ENCODE results near the gene CNGA3. TPM values are rescaled to one million over a fixed set of nuclear protein-coding genes. Genes with fewer than 3 reads are reported as not detected.

Gene CNGA3
- total and polyA plus RNA-seq, 2 of the 8 experiments (the other 6 are each of a cell fraction or from before 2014, with no cell fraction given): 0.02 TPM; not detected in 1

GRCh38 chr2:98317214-98317613, 29.0 kb upstream of the CNGA3 start:
- Histone ChIP-seq H3K79me2 (ENCODE audit: control insufficient read depth in 1 of 2, insufficient read depth in 2 of 2, low read length in 2 of 2) (no peaks in the 10 kb centered on the region), H4K8ac (ENCODE audit: extremely low read depth, insufficient read depth, low read length) (no peak overlapping the region), H3K79me1 (ENCODE audit: low read depth, low read length) (no peaks in the 10 kb centered on the region), H4K91ac (replicated peaks; ENCODE audit: insufficient read length, low read length) (no peak overlapping the region), H2AK5ac (ENCODE audit: low read depth, low read length) (no peak overlapping the region), H3K27me3 (replicated peaks in 1 of 4; ENCODE audit: control insufficient read depth in 3 of 4, extremely low read depth in 1 of 4, insufficient read depth in 3 of 4, low read length in 3 of 4) (no peaks in the 10 kb centered on the region), H2BK15ac (ENCODE audit: low read length) (no peak overlapping the region), H3K9me3 (ENCODE audit: insufficient read depth in 2 of 2, low read depth in 1 of 2, low read length in 1 of 2) (peaks cover 21 to 24% of the 10 kb centered on the region in 2 experiments), H3K36me3 (ENCODE audit: control insufficient read depth in 2 of 4, insufficient read depth in 4 of 4, low read length in 3 of 4) (no peaks in the 10 kb centered on the region; a peak in 1 of 8 replicates), H3K27ac (ENCODE audit: low read depth, low read length) (no peak overlapping the region), H3K4me1 (replicated peaks in 1 of 4; ENCODE audit: control insufficient read depth in 3 of 4, insufficient read depth in 4 of 4, low read length in 3 of 4) (peaks cover 0 to 4% (median 0%) of the 10 kb centered on the region in 4 experiments; a peak in 3 of 7 replicates), H3K4me3 (ENCODE audit: extremely low read depth in 1 of 4, insufficient read depth in 2 of 4, low read depth in 3 of 4, low read length in 4 of 4) (no peak overlapping the region; a peak in 1 of 8 replicates), H4K20me1 (replicated peaks in 1 of 2; ENCODE audit: control insufficient read depth in 1 of 2, insufficient read depth in 2 of 2, low read length in 2 of 2) (no peaks in the 10 kb centered on the region), H2BK5ac (ENCODE audit: low read depth, low read length) (no peak overlapping the region), H3K4ac (replicated peaks; ENCODE audit: insufficient read length, low read depth, low read length) (no peak overlapping the region), H3K9ac (replicated peaks in 1 of 4; ENCODE audit: extremely low read depth in 1 of 4, low read depth in 3 of 4, low read length in 3 of 4) (no peak overlapping the region), H3K14ac (ENCODE audit: insufficient read length) (no peak overlapping the region), H3K23me2 (ENCODE audit: low read depth, low read length) (no peaks in the 10 kb centered on the region), H2BK12ac (ENCODE audit: low read depth, low read length) (no peak overlapping the region), H3K23ac (ENCODE audit: insufficient read length) (no peak overlapping the region), H2BK120ac (replicated peaks; ENCODE audit: low read depth, low read length) (no peak overlapping the region), H2BK20ac (ENCODE audit: low read length) (no peak overlapping the region), H3K4me2 (ENCODE audit: insufficient read depth in 1 of 2, low read depth in 2 of 2, low read length in 2 of 2) (peak overlapping the region in 1 of 2 experiments; percentile 23; a peak in 1 of 4 replicates), H4K5ac (ENCODE audit: insufficient read length, low read depth, low read length) (no peak overlapping the region), H2AFZ (ENCODE audit: low read length) (no peak overlapping the region), H3K56ac (replicated peaks; ENCODE audit: insufficient read length, low read depth, low read length) (no peak overlapping the region), H3K18ac (ENCODE audit: extremely low read depth, low read length) (no peak overlapping the region)
- CTCF ChIA-PET (ENCODE audit: partially characterized antibody): no interaction called here
- WGBS, 2 experiments (ENCODE audit: extremely low coverage in 1 of 2, insufficient coverage in 1 of 2, insufficient read length in 1 of 2, insufficient replicate concordance in 2 of 2, low coverage in 1 of 2, low lambda C conversion rate in 2 of 2, missing lambda C conversion rate in 1 of 2): 35% methylated on average over 3 of the region's 3 CpGs; no CpG with 5 or more reads in 1 of the 2 experiments
- DNase-seq (ENCODE audit: low read depth in 1 of 2, low spot score in 2 of 2) (no peak), FAIRE-seq (peak; percentile 60)
- POLR2A ChIA-PET (ENCODE audit: partially characterized antibody): no interaction called here
- TF ChIP-seq KDM1A (IDR thresholded peaks at IDR 0.05; ENCODE audit: borderline replicate concordance, low read length) (no peak), RFX5 (IDR thresholded peaks at IDR 0.05; ENCODE audit: borderline replicate concordance, low read depth, low read length) (no peak), SRF (IDR thresholded peaks at IDR 0.05; ENCODE audit: low read depth, low read length) (no peak), TBP (IDR thresholded peaks at IDR 0.05; ENCODE audit: low read depth, low read length) (no peak)
